ENCODE measurements around the gene KAT5. TPM values are rescaled to one million over a fixed set of nuclear protein-coding genes. Genes with fewer than 3 reads are reported as not detected.

The KAT5 gene
- total RNA-seq, 6 donors from 2014 or later, result 44.0 to 102 (median 88.4) TPM

GRCh38 chr11:65719871-65720210 lies 7.8 kb downstream of the KAT5 start:
- peak; percentile 28 to 49 for ATAC-seq (ENCODE audit: low FRiP score in 2 of 2)
- Histone ChIP-seq H3K27me3 (no peaks in the 10 kb centered on the region), H3K27ac (peak overlapping the region; percentile 73 to 94 (median 88)), H3K4me1 (peaks cover 18 to 24% (median 19%) of the 10 kb centered on the region in 4 donors), H3K9me3 (no peaks in the 10 kb centered on the region), H3K4me3 (peak overlapping the region; percentile 76 to 98 (median 86)), H3K36me3 (peaks cover 35 to 50% (median 47%) of the 10 kb centered on the region in 4 donors)
- TF ChIP-seq CTCF (IDR thresholded peaks at IDR 0.05) (no peak), POLR2AphosphoS5 (IDR thresholded peaks at IDR 0.05) (no peak), POLR2A (IDR thresholded peaks at IDR 0.05) (no peak), EP300 (IDR thresholded peaks at IDR 0.05) (no peak)
- no peak for DNase-seq
- WGBS, 2 donors, result 9 to 17% methylated on average over 1 to 12 of the region's 17 CpGs

DNA sequence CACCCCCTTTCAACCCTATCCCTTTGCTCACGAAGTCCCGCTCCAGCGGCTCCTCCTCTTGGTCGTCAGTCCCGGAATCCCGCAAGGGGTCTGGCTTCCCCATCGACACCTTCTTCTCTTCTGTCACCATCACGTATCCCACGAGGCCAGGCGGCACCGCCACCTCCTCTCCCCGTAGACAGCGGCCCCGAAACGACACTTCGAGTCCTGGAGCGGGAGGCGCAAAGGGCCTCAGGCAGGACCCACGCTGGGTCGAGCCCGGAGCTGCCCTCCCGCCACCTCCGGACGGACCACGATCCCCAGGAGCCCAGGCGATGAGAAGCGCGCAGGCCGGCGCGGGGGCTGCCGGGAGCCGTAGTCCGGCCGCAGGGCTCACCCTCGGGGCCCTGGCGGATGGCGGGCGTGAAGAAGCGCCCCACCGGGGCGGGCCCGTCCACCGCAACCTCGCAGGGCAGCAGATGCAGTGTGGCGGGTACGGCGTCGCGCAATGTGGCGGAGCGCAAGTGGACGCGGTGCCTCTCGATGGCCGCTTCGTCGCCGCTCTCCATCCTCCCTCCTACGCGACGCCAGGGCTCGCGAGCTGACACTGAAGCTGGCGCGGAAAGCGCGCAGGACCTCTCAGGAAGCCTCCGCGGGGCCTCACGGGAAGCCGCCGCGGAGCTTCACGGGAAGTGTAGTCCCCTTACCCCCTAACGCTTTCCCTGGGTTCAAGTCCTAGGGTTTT lies 8.3 kb downstream of the KAT5 start, which contains the start of gene RNASEH2C:
Gene RNASEH2C (minus strand): TSS at position 588 of the 724 bp plus-strand sequence. CDS start 40 bp downstream, at position 548.
- DNase-seq, result peak; percentile 89 to 95
- no peaks in the 10 kb centered on the region for H3K27me3 ChIP-seq
- ATAC-seq (ENCODE audit: low FRiP score in 2 of 2), result peak; percentile 95 to 98
- peaks cover 18 to 24% (median 19%) of the 10 kb centered on the region in 4 donors for H3K4me1 ChIP-seq
- 1% methylated on average over 24 to 26 of the region's 76 CpGs for WGBS, 2 donors
- H3K9me3 ChIP-seq, result no peaks in the 10 kb centered on the region
- TF ChIP-seq POLR2A (IDR thresholded peaks at IDR 0.05), result peak in 2 of 4 donors; percentile 77 to 88
- peak in 5 of 6 experiments; percentile 9 to 62 (median 30) for TF ChIP-seq CTCF (IDR thresholded peaks at IDR 0.05)
- TF ChIP-seq POLR2AphosphoS5 (IDR thresholded peaks at IDR 0.05), result peak; percentile 67 to 89
- TF ChIP-seq EP300 (IDR thresholded peaks at IDR 0.05), result peak in 1 of 4 donors; percentile 4
- peak within 1 kb of the TSS; percentile 73 to 94 (median 88) for H3K27ac ChIP-seq
- peaks cover 30 to 44% (median 42%) of the 10 kb centered on the region in 4 donors for H3K36me3 ChIP-seq
- H3K4me3 ChIP-seq, result peak within 1 kb of the TSS; percentile 76 to 98 (median 86)

DNA sequence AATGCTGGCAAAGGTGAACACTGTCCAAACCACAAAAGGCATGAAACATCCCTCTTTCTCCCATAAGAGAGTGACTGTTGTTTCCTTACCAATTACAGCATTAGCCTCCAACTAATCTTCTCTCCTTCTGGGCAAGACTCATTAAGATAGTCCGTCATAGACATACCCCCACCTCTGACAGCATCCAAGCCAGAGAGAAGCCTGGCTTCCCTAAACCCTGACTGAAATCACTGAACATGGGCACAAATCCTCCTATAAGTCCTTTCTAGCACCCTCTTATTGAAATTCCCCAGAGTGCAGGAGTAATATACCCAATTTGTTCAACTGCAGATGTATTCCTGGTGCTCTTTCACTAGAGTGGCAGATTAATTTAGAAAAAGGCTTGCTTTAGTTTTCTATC lies 10.2 kb downstream of the KAT5 start:
- ATAC-seq (ENCODE audit: low FRiP score in 2 of 2), result no peak

DNA sequence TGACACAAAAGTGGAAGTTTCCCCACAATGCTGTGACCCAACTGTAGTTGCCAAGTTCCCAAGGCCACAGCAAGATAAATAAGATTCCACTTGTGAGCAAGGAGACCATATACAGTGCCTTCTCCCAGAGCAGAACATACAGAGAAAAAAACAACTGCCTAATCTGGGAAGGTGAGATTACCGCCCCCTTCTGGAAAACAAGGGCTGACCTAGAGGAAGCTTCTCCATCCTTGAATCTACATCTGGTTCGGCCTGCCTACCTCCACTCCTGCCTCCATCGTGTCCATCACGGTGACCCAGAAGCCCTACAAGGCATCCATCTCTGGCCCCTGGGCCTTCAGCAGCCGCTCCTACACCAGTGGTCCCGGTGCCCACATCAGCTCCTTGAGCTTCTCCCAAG lies 14.6 kb downstream of the KAT5 start:
- ATAC-seq (ENCODE audit: low FRiP score in 2 of 2) (no peak), DNase-seq (no peak)
- Histone ChIP-seq H3K27me3 (no peaks in the 10 kb centered on the region), H3K4me1 (no peaks in the 10 kb centered on the region), H3K4me3 (no peak overlapping the region), H3K36me3 (no peaks in the 10 kb centered on the region), H3K27ac (no peak overlapping the region), H3K9me3 (no peaks in the 10 kb centered on the region)
- no peak for TF ChIP-seq CTCF (IDR thresholded peaks at IDR 0.05)
- no peak for TF ChIP-seq EP300 (IDR thresholded peaks at IDR 0.05)
- TF ChIP-seq POLR2AphosphoS5 (IDR thresholded peaks at IDR 0.05), result no peak
- TF ChIP-seq POLR2A (IDR thresholded peaks at IDR 0.05), result no peak
- 75 to 82% methylated on average over 6 of the region's 6 CpGs for WGBS, 2 donors

More for the DNA sequence above, 10.2 kb downstream of the KAT5 start:
- H3K4me1 ChIP-seq, result peaks cover 18 to 24% (median 19%) of the 10 kb centered on the region in 4 donors
- DNase-seq, result no peak
- no peak for TF ChIP-seq CTCF (IDR thresholded peaks at IDR 0.05)
- no peak for TF ChIP-seq POLR2AphosphoS5 (IDR thresholded peaks at IDR 0.05)
- no peak for TF ChIP-seq EP300 (IDR thresholded peaks at IDR 0.05)
- no peak for TF ChIP-seq POLR2A (IDR thresholded peaks at IDR 0.05)
- 91 to 94% methylated on average over 1 of the region's 1 CpG for WGBS, 2 donors
- no peak overlapping the region for H3K4me3 ChIP-seq
- H3K36me3 ChIP-seq, result peaks cover 14 to 25% (median 23%) of the 10 kb centered on the region in 4 donors
- H3K27ac ChIP-seq, result no peak overlapping the region
- no peaks in the 10 kb centered on the region for H3K9me3 ChIP-seq
- H3K27me3 ChIP-seq, result no peaks in the 10 kb centered on the region
